Endothelial cell (in vitro differentiated cells): ENCODE data around the gene WNT10A. TPM values are rescaled to one million over a fixed set of nuclear protein-coding genes. Genes with fewer than 3 reads are reported as not detected.

Source experiments
- DNase-seq: peaks from one replicate; pipeline ENCODE4 v3.0.0; 2021; ENCODE audit warnings: low spot score
- H3K27ac Mint-ChIP-seq: one replicate; pipeline ENCODE4 v1.8.0; 2021; ENCODE audit warnings: mixed read lengths, inconsistent platforms; ENCODE audit not compliant: unreplicated experiment
- H3K27me3 Mint-ChIP-seq: one replicate; pipeline ENCODE4 v1.8.0; 2021; ENCODE audit warnings: mild to moderate bottlenecking, moderate library complexity, mixed read lengths, inconsistent platforms; ENCODE audit not compliant: unreplicated experiment
- H3K36me3 Mint-ChIP-seq: one replicate; pipeline ENCODE4 v1.8.0; 2021; ENCODE audit warnings: mild to moderate bottlenecking, low read depth, mixed read lengths, inconsistent platforms; ENCODE audit not compliant: unreplicated experiment
- H3K4me1 Mint-ChIP-seq: one replicate; pipeline ENCODE4 v1.8.0; 2021; ENCODE audit warnings: mild to moderate bottlenecking, mixed read lengths, inconsistent platforms; ENCODE audit not compliant: unreplicated experiment
- H3K4me3 Mint-ChIP-seq: one replicate; pipeline ENCODE4 v1.8.0; 2021; ENCODE audit warnings: mild to moderate bottlenecking, mixed read lengths, inconsistent platforms; ENCODE audit not compliant: unreplicated experiment
- H3K9me3 Mint-ChIP-seq: one replicate; pipeline ENCODE4 v1.8.0; 2021; ENCODE audit warnings: mixed read lengths, inconsistent platforms; ENCODE audit not compliant: unreplicated experiment
- total RNA-seq: library from RNA; stranded (reverse); fragmentation: NEBNext Ultra II Directional; extraction: Animal tissue kit (Norgen Biotek cat#: 25700); gene quantifications from one replicate; pipeline ENCODE4 v1.2.1, GENCODE V29; 2021; ENCODE audit not compliant: unreplicated experiment
- TF ChIP-seq, protein P1 (sequence below): fragments of 200-600 bp; sonication (generic); IDR thresholded peaks from one replicate; pipeline ENCODE4 v1.5.0; 2021; ENCODE audit warnings: antibody characterized with exemption; ENCODE audit not compliant: unreplicated experiment

Gene WNT10A
- total RNA-seq, 1 donor from 2014 or later = not detected

- DNase-seq = no peak
- Mint-ChIP-seq H3K36me3 (peaks cover 4% of the 10 kb centered on the region), H3K4me1 (peaks cover 6% of the 10 kb centered on the region), H3K27ac (no peak overlapping the region), H3K9me3 (no peaks in the 10 kb centered on the region), H3K4me3 (no peak overlapping the region), H3K27me3 (peaks cover 53% of the 10 kb centered on the region)
- TF ChIP-seq, protein P1, sequence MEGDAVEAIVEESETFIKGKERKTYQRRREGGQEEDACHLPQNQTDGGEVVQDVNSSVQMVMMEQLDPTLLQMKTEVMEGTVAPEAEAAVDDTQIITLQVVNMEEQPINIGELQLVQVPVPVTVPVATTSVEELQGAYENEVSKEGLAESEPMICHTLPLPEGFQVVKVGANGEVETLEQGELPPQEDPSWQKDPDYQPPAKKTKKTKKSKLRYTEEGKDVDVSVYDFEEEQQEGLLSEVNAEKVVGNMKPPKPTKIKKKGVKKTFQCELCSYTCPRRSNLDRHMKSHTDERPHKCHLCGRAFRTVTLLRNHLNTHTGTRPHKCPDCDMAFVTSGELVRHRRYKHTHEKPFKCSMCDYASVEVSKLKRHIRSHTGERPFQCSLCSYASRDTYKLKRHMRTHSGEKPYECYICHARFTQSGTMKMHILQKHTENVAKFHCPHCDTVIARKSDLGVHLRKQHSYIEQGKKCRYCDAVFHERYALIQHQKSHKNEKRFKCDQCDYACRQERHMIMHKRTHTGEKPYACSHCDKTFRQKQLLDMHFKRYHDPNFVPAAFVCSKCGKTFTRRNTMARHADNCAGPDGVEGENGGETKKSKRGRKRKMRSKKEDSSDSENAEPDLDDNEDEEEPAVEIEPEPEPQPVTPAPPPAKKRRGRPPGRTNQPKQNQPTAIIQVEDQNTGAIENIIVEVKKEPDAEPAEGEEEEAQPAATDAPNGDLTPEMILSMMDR = no peak
Observed at GRCh38 chr2:218888341-218888740, 7.7 kb downstream of the WNT10A start.

DNA sequence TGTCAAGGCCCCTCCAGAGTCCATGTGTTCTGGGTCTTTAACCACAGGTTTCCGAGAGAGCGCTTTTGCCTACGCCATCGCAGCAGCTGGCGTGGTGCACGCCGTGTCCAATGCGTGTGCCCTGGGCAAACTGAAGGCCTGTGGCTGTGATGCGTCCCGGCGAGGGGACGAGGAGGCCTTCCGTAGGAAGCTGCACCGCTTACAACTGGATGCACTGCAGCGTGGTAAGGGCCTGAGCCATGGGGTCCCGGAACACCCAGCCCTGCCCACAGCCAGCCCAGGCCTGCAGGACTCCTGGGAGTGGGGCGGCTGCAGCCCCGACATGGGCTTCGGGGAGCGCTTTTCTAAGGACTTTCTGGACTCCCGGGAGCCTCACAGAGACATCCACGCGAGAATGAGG is 9.3 kb downstream of the WNT10A start:
- Mint-ChIP-seq H3K4me1 (no peaks in the 10 kb centered on the region), H3K4me3 (no peak overlapping the region), H3K27me3 (peaks cover 58% of the 10 kb centered on the region), H3K9me3 (no peaks in the 10 kb centered on the region), H3K27ac (no peak overlapping the region), H3K36me3 (peaks cover 4% of the 10 kb centered on the region)
- no peak for DNase-seq
- TF ChIP-seq, protein P1 = no peak

DNA sequence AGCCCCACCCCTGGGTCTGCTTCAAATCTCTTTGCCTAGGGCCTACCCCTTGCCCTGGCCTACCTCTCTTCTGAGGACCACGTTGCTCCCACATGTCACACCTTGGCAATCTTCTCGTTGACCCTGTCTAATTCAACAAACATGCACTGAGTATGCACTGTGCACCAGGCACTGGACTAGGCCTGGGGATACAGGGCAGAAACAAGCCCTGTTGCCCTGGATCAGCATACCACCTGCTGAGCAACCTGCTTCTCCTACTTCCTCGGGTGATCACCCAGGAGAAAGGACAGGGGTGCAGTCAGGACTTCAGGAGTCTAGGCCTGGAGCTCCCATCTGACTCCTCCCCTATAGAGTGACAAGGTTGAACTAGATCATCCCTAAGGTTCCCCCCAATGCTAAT is 9.7 kb downstream of the WNT10A start:
- H3K4me1 Mint-ChIP-seq = no peaks in the 10 kb centered on the region
- peaks cover 61% of the 10 kb centered on the region for H3K27me3 Mint-ChIP-seq
- H3K4me3 Mint-ChIP-seq = no peak overlapping the region
- TF ChIP-seq, protein P1 = no peak
- H3K27ac Mint-ChIP-seq = no peak overlapping the region
- DNase-seq = no peak
- peaks cover 4% of the 10 kb centered on the region for H3K36me3 Mint-ChIP-seq
- no peaks in the 10 kb centered on the region for H3K9me3 Mint-ChIP-seq

- peaks cover 5% of the 10 kb centered on the region for H3K4me1 Mint-ChIP-seq
- peaks cover 4% of the 10 kb centered on the region for H3K36me3 Mint-ChIP-seq
- peak overlapping the region; percentile 36 for H3K27ac Mint-ChIP-seq
- TF ChIP-seq, protein P1 = no peak
- H3K9me3 Mint-ChIP-seq = no peaks in the 10 kb centered on the region
- H3K27me3 Mint-ChIP-seq = peaks cover 64% of the 10 kb centered on the region
- H3K4me3 Mint-ChIP-seq = no peak overlapping the region
- no peak for DNase-seq
Observed at GRCh38 chr2:218891275-218892135, 10.9 kb downstream of the WNT10A start.

DNA sequence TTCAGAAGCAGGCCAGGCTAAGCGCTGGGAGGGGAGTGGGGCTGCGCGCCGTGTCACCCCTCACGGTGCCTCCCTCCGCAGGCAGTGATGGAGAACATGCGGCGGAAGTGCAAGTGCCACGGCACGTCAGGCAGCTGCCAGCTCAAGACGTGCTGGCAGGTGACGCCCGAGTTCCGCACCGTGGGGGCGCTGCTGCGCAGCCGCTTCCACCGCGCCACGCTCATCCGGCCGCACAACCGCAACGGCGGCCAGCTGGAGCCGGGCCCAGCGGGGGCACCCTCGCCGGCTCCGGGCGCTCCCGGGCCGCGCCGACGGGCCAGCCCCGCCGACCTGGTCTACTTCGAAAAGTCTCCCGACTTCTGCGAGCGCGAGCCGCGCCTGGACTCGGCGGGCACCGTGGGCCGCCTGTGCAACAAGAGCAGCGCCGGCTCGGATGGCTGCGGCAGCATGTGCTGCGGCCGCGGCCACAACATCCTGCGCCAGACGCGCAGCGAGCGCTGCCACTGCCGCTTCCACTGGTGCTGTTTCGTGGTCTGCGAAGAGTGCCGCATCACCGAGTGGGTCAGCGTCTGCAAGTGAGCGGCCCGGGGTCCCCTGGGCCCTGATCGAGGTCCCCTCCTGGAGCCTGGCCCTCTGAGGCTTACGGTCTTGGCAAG is 12.2 kb downstream of the WNT10A start:
- H3K27ac Mint-ChIP-seq = no peak overlapping the region
- no peaks in the 10 kb centered on the region for H3K9me3 Mint-ChIP-seq
- TF ChIP-seq, protein P1 = peak; percentile 51
- H3K27me3 Mint-ChIP-seq = peaks cover 56% of the 10 kb centered on the region
- no peak overlapping the region for H3K4me3 Mint-ChIP-seq
- H3K36me3 Mint-ChIP-seq = peaks cover 4% of the 10 kb centered on the region
- H3K4me1 Mint-ChIP-seq = peaks cover 5% of the 10 kb centered on the region
- peak; percentile 70 for DNase-seq
